ENCODE measurements around the gene RTCA.

The RTCA gene

GRCh38 chr1:100300691-100301090 lies 34.7 kb downstream of the RTCA start:
- in situ Hi-C loops (cut with HindIII; ENCODE audit: low sequenced_read_pairs): no loop called here
- no peak for TF ChIP-seq CTCF (IDR thresholded peaks at IDR 0.05; ENCODE audit: low read depth, low read length, missing control alignments)
- H3K4me3 ChIP-seq (ENCODE audit: low read depth, low read length): no peak overlapping the region
- DNase-seq (ENCODE audit: low read depth): no peak

DNA sequence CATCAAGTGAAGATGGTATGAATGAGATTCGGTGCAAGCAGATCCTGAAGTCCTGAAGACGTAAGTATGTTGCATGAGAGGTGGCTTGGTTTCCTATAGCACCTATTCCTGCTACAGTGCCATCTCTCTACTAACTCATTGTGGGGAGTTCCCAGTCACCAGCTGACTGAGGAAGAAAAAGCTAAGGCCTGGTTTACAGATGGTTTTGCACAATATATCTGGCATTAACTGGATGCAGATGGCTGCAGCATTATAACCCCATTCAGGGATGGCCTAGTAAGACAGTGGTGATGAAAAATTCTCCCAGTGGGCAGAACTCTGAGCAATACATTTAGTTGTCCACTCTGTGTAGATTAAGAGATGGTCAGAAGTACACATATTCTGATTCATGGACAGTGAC lies 36.7 kb downstream of the RTCA start:
- in situ Hi-C loops (cut with HindIII; ENCODE audit: low sequenced_read_pairs): no loop called here
- TF ChIP-seq CTCF (IDR thresholded peaks at IDR 0.05; ENCODE audit: low read depth, low read length, missing control alignments): no peak
- no peak overlapping the region for H3K4me3 ChIP-seq (ENCODE audit: low read depth, low read length)
- DNase-seq (ENCODE audit: low read depth): no peak

GRCh38 chr1:100304227-100304626 lies 38.2 kb downstream of the RTCA start:
- in situ Hi-C loops (cut with HindIII; ENCODE audit: low sequenced_read_pairs): no loop called here
- DNase-seq (ENCODE audit: low read depth): no peak

DNA sequence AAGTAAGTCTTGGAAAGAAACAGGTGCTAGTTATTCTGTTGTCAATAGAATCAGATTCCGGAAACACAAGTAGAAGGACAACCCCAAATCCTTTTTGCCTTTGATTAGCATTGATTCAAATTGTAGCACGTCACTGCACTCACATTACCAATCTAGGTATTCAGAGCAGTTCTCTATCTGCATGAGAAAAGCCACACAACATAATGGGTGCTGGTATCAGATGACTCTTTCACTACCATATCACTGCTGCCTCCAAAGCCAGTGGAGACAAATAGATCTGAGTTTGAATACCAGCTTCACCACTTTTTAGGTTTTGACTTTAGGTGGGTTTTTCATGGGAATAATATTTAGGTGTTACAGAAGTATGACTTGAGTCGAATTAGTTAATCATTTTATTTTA lies 38.9 kb downstream of the RTCA start:
- no peak overlapping the region for H3K4me3 ChIP-seq (ENCODE audit: low read depth, low read length)
- DNase-seq (ENCODE audit: low read depth): no peak
- in situ Hi-C loops (cut with HindIII; ENCODE audit: low sequenced_read_pairs): no loop called here
- TF ChIP-seq CTCF (IDR thresholded peaks at IDR 0.05; ENCODE audit: low read depth, low read length, missing control alignments): no peak

More at GRCh38 chr1:100304227-100304626, 38.2 kb downstream of the RTCA start:
- H3K4me3 ChIP-seq (ENCODE audit: low read depth, low read length): no peak overlapping the region
- TF ChIP-seq CTCF (IDR thresholded peaks at IDR 0.05; ENCODE audit: low read depth, low read length, missing control alignments): no peak

DNA sequence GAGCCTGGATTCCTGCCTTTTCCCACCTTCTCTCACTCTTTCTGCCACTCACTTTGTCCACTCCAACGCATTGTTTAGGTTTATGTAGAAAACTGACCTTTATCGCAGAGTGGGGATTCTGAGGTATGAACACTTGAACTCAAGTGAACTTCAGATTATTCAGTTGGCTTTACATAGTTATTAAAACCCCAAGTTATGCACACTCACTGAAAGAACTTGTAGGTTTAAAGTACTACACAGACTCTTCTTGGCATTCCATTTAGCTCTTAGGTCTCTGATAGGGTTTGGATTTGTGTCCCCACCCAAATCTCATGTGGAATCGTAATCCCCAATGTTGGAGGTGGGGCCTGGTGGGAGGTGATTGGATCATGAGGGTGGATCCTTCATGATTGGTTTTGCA lies 39.9 kb downstream of the RTCA start:
- no peak for DNase-seq (ENCODE audit: low read depth)
- TF ChIP-seq CTCF (IDR thresholded peaks at IDR 0.05; ENCODE audit: low read depth, low read length, missing control alignments): no peak
- H3K4me3 ChIP-seq (ENCODE audit: low read depth, low read length): no peak overlapping the region
- in situ Hi-C loops (cut with HindIII; ENCODE audit: low sequenced_read_pairs): no loop called here

GRCh38 chr1:100306735-100307313 lies 40.8 kb downstream of the RTCA start:
- TF ChIP-seq CTCF (IDR thresholded peaks at IDR 0.05; ENCODE audit: low read depth, low read length, missing control alignments): no peak
- in situ Hi-C loops (cut with HindIII; ENCODE audit: low sequenced_read_pairs): no loop called here
- H3K4me3 ChIP-seq (ENCODE audit: low read depth, low read length): no peak overlapping the region
- no peak for DNase-seq (ENCODE audit: low read depth)

Data from astrocyte of the cerebellum (primary cell).